Transverse colon (tissue), 4 donors: ENCODE data around the gene TMC6. TPM values are rescaled to one million over a fixed set of nuclear protein-coding genes. Genes with fewer than 3 reads are reported as not detected.

Source experiments
- DNase-seq: peaks from one replicate; pipeline ENCODE4 v3.0.0-alpha.2; 2019
- H3K27ac ChIP-seq, 4 donors: fragments of 200-600 bp; sonication (generic); 2 replicates each; pipeline ENCODE4 v1.5.1; 2016 to 2018; ENCODE audit warnings: inconsistent platforms in 4 of 4
- H3K27me3 ChIP-seq: fragments of 200-600 bp; sonication (generic); 2 replicates; pipeline ENCODE4 v1.5.1; 2017; ENCODE audit warnings: inconsistent platforms
- H3K36me3 ChIP-seq, 4 donors: fragments of 200-600 bp; sonication (generic); 2 replicates each; pipeline ENCODE4 v1.5.1; 2017 to 2019; ENCODE audit warnings: inconsistent platforms in 4 of 4
- H3K4me1 ChIP-seq, 4 donors: fragments of 200-600 bp; sonication (generic); 2 replicates each; pipeline ENCODE4 v1.5.1; 2017 to 2020; ENCODE audit warnings: inconsistent platforms in 4 of 4
- H3K4me3 ChIP-seq, 4 donors: fragments of 200-600 bp; sonication (generic); 1 replicate in 1 of 4; 2 replicates in 3 of 4; pipeline versions ENCODE4 v1.5.1 to v1.6.1; 2017 to 2019; ENCODE audit warnings: inconsistent platforms in 4 of 4
- H3K9me3 ChIP-seq, 2 donors: fragments of 200-600 bp; sonication (generic); 2 replicates each; pipeline ENCODE4 v1.5.1; 2017 to 2019; ENCODE audit warnings: inconsistent platforms in 2 of 2
- CTCF ChIP-seq, 5 experiments: fragments of 200-600 bp in 3 of 5; fragments of 450-650 bp in 2 of 5; sonication (generic) in 3 of 5; IDR thresholded peaks; 1 replicate in 2 of 5; 2 replicates in 3 of 5; pipeline ENCODE4 v1.5.1; 2016 to 2017; ENCODE audit warnings: antibody characterized with exemption in 5 of 5, inconsistent platforms in 3 of 5, mild to moderate bottlenecking in 2 of 5, moderate library complexity in 1 of 5
- EP300 ChIP-seq: sonication (generic); formaldehyde crosslinking; IDR thresholded peaks from one replicate; pipeline ENCODE4 v1.6.1; 2017; ENCODE audit warnings: antibody characterized with exemption, low read depth
- POLR2A ChIP-seq: fragments of 450-650 bp; IDR thresholded peaks from one replicate; pipeline ENCODE4 v1.6.1; 2016; ENCODE audit warnings: antibody characterized with exemption, mild to moderate bottlenecking, moderate library complexity
- POLR2AphosphoS5 ChIP-seq, 3 donors: sonication (generic); formaldehyde crosslinking; IDR thresholded peaks; one replicate each; pipeline ENCODE4 v1.6.1; 2016; ENCODE audit warnings: antibody characterized with exemption in 3 of 3
- WGBS, 2 donors: methylation state at CpG; one replicate each; pipeline ENCODE4 v1.1.5; 2018; ENCODE audit warnings: low coverage in 1 of 2; 5-methylcytosine and 5-hydroxymethylcytosine counted together
- in situ Hi-C, 4 donors: fragments of 200-750 bp; cut with MboI; loops; one replicate each; pipeline versions ENCODE4 v1.15.0 to v1.15.1; 2017; ENCODE audit warnings: low sequenced_read_pairs in 3 of 4, low pct_ligation_motif_present in 1 of 4, low pct_unique_long_range_greater_than_20kb in 1 of 4
- intact Hi-C: fragments of 100-400 bp; cut with DNase I; formaldehyde crosslinking; loops from one replicate; pipeline ENCODE4 v1.15.1; 2023; ENCODE audit warnings: low total_unique reads
- total RNA-seq, 4 donors: library from RNA; depleted of rRNA; stranded (reverse); fragments of >200 nt; gene quantifications; one replicate each; pipeline ENCODE4 v1.1.0, GENCODE V29; 2016

The TMC6 gene
- total RNA-seq, 4 donors from 2014 or later, result 39.7 to 181 (median 68.0) TPM

GRCh38 chr17:78129351-78130089, 965 bp upstream of the TMC6 start:
- Histone ChIP-seq H3K27me3 (peaks cover 16% of the 10 kb centered on the region), H3K4me1 (peaks cover 19 to 72% (median 50%) of the 10 kb centered on the region in 4 donors)
- intact Hi-C loops, result no loop called here

GRCh38 chr17:78127888-78128550, 536 bp downstream of the TMC6 start:
- Histone ChIP-seq H3K27ac (peak overlapping the region; percentile 88 to 91 (median 90)), H3K4me1 (peaks cover 19 to 75% (median 50%) of the 10 kb centered on the region in 4 donors), H3K27me3 (peaks cover 16% of the 10 kb centered on the region), H3K36me3 (no peaks in the 10 kb centered on the region), H3K4me3 (peak overlapping the region; percentile 64 to 86 (median 76)), H3K9me3 (no peaks in the 10 kb centered on the region)
- in situ Hi-C loops (no loop called here), intact Hi-C loops (no loop called here)
- DNase-seq, result peak; percentile 51
- 8% methylated on average over 29 of the region's 39 CpGs; no CpG with 5 or more reads in 1 of the 2 donors for WGBS, 2 donors
- TF ChIP-seq CTCF (IDR thresholded peaks at IDR 0.05), result no peak
- TF ChIP-seq POLR2A, result no peak
- no peak for TF ChIP-seq EP300
- TF ChIP-seq POLR2AphosphoS5 (IDR thresholded peaks at IDR 0.05), result no peak

More at GRCh38 chr17:78129351-78130089, 965 bp upstream of the TMC6 start:
- H3K4me3 ChIP-seq, result no peak overlapping the region
- TF ChIP-seq POLR2A (no peak), CTCF (IDR thresholded peaks at IDR 0.05) (no peak), EP300 (no peak), POLR2AphosphoS5 (IDR thresholded peaks at IDR 0.05) (no peak)
- WGBS, 2 donors, result 78% methylated on average over 4 of the region's 4 CpGs; no CpG with 5 or more reads in 1 of the 2 donors
- H3K9me3 ChIP-seq, result no peaks in the 10 kb centered on the region
- peak overlapping the region; percentile 88 to 91 (median 90) for H3K27ac ChIP-seq
- in situ Hi-C loops, result no loop called here
- DNase-seq, result peak; percentile 50
- no peaks in the 10 kb centered on the region for H3K36me3 ChIP-seq

- in situ Hi-C loops, result no loop called here
Measured at GRCh38 chr17:78127239-78127887, 1.2 kb downstream of the TMC6 start.

More at GRCh38 chr17:78127239-78127887, 1.2 kb downstream of the TMC6 start:
- intact Hi-C loops, result no loop called here
- 39% methylated on average over 23 of the region's 25 CpGs; no CpG with 5 or more reads in 1 of the 2 donors for WGBS, 2 donors
- no peaks in the 10 kb centered on the region for H3K9me3 ChIP-seq
- peak overlapping the region; percentile 88 to 91 (median 90) for H3K27ac ChIP-seq
- peaks cover 16% of the 10 kb centered on the region for H3K27me3 ChIP-seq
- peak overlapping the region; percentile 64 to 86 (median 76) for H3K4me3 ChIP-seq
- TF ChIP-seq CTCF (IDR thresholded peaks at IDR 0.05) (no peak), POLR2A (peak; percentile 47), EP300 (no peak), POLR2AphosphoS5 (IDR thresholded peaks at IDR 0.05) (peak; percentile 47 to 60 (median 48))
- DNase-seq, result peak; percentile 75
- peaks cover 19 to 69% (median 48%) of the 10 kb centered on the region in 4 donors for H3K4me1 ChIP-seq
- H3K36me3 ChIP-seq, result no peaks in the 10 kb centered on the region
